NOMO-1 (cell line): Measurements from ENCODE around the gene RPUSD1.
"Not testable (repeated sequence)": the region's sequence is repeated elsewhere in the genome, so short reads cannot be mapped to it uniquely, and the experiment has no call there.

ENCODE experiments used
- DNase-seq, 2 experiments: peaks; one replicate each; lab custom pipeline; 2025; ENCODE audit not compliant: unreplicated experiment in 2 of 2; lab: John Stamatoyannopoulos, UW

RPUSD1 gene

GRCh38 chr16:768428-768827 is 19.8 kb downstream of the RPUSD1 start:
- no peak for DNase-seq

- DNase-seq = no peak
Measured at GRCh38 chr16:767743-768235, 20.4 kb downstream of the RPUSD1 start.

GRCh38 chr16:766820-767640 is 21.2 kb downstream of the RPUSD1 start:
- DNase-seq = no peak

- DNase-seq = no peak
Measured at GRCh38 chr16:766008-766819, 22.0 kb downstream of the RPUSD1 start.

- DNase-seq = no peak
Measured at GRCh38 chr16:765488-765865, 22.7 kb downstream of the RPUSD1 start.

- no peak for DNase-seq
Measured at GRCh38 chr16:764848-765487, 23.2 kb downstream of the RPUSD1 start.

- no peak for DNase-seq
Measured at GRCh38 chr16:764184-764750, 23.9 kb downstream of the RPUSD1 start.

GRCh38 chr16:763369-764183 is 24.6 kb downstream of the RPUSD1 start:
- DNase-seq = no peak

GRCh38 chr16:762595-763268 is 25.4 kb downstream of the RPUSD1 start:
- no peak for DNase-seq

- DNase-seq = no peak
Measured at GRCh38 chr16:761625-762513, 26.3 kb downstream of the RPUSD1 start.

GRCh38 chr16:760545-761343 is 27.4 kb downstream of the RPUSD1 start, which contains the start of gene MSLN:
Gene MSLN, plus strand, starts transcription at chr16:760734. Its CDS starts 1,947 bp downstream, at chr16:762681.
- peak; percentile 89 to 90 for DNase-seq

- no peak for DNase-seq
Measured at GRCh38 chr16:760065-760464, 28.1 kb downstream of the RPUSD1 start.

GRCh38 chr16:759110-759910 is 28.9 kb downstream of the RPUSD1 start:
- DNase-seq = no peak

- no peak for DNase-seq
Measured at GRCh38 chr16:756428-756827, 31.8 kb downstream of the RPUSD1 start.

GRCh38 chr16:754656-755055 is 33.5 kb downstream of the RPUSD1 start:
- peak; percentile 53 to 83 for DNase-seq

GRCh38 chr16:754121-754607 is 34.0 kb downstream of the RPUSD1 start:
- DNase-seq = not testable (repeated sequence)

GRCh38 chr16:752007-752312 is 36.2 kb downstream of the RPUSD1 start:
- no peak for DNase-seq
